ENCODE measurements around the gene ZNF101.
"Not testable (repeated sequence)": the region's sequence is repeated elsewhere in the genome, so short reads cannot be mapped to it uniquely, and the experiment has no call there.

ZNF101 gene

GRCh38 chr19:19686580-19686979, 17.9 kb downstream of the ZNF101 start:
- in situ Hi-C loops (cut with HindIII; ENCODE audit: low pct_ligation_motif_present, low sequenced_read_pairs), result no loop called here
- no peak overlapping the region for H3K27ac ChIP-seq
- H3K4me3 ChIP-seq (ENCODE audit: low read depth, low read length), result no peak overlapping the region
- no peaks in the 10 kb centered on the region for H3K36me3 ChIP-seq (replicated peaks)
- no peak for TF ChIP-seq CTCF (IDR thresholded peaks at IDR 0.05; ENCODE audit: low read depth, low read length, missing control alignments)
- no peaks in the 10 kb centered on the region for H3K27me3 ChIP-seq (replicated peaks)
- DNase-seq, result no peak

- in situ Hi-C loops (cut with HindIII; ENCODE audit: low pct_ligation_motif_present, low sequenced_read_pairs), result no loop called here
- TF ChIP-seq CTCF (IDR thresholded peaks at IDR 0.05; ENCODE audit: low read depth, low read length, missing control alignments), result no peak
- DNase-seq, result no peak
- Histone ChIP-seq H3K4me3 (ENCODE audit: low read depth, low read length) (no peak overlapping the region), H3K27ac (no peak overlapping the region), H3K36me3 (replicated peaks) (no peaks in the 10 kb centered on the region), H3K27me3 (replicated peaks) (no peaks in the 10 kb centered on the region)
Measured at GRCh38 chr19:19687090-19687489, 18.5 kb downstream of the ZNF101 start.

- DNase-seq; H3K27ac ChIP-seq; H3K27me3 ChIP-seq (replicated peaks); H3K36me3 ChIP-seq (replicated peaks); H3K4me3 ChIP-seq (ENCODE audit: low read depth, low read length); in situ Hi-C loops (cut with HindIII; ENCODE audit: low pct_ligation_motif_present, low sequenced_read_pairs): not testable (repeated sequence)
Measured at GRCh38 chr19:19689023-19689422, 20.4 kb downstream of the ZNF101 start.

- H3K27me3 ChIP-seq (replicated peaks), result no peaks in the 10 kb centered on the region
- DNase-seq, result no peak
- in situ Hi-C loops (cut with HindIII; ENCODE audit: low pct_ligation_motif_present, low sequenced_read_pairs), result no loop called here
- no peaks in the 10 kb centered on the region for H3K36me3 ChIP-seq (replicated peaks)
- no peak overlapping the region for H3K27ac ChIP-seq
- H3K4me3 ChIP-seq (ENCODE audit: low read depth, low read length), result no peak overlapping the region
- TF ChIP-seq CTCF (IDR thresholded peaks at IDR 0.05; ENCODE audit: low read depth, low read length, missing control alignments), result no peak
Measured at GRCh38 chr19:19691683-19692082, 23.0 kb downstream of the ZNF101 start.

- no peaks in the 10 kb centered on the region for H3K36me3 ChIP-seq (replicated peaks)
- no peak overlapping the region for H3K4me3 ChIP-seq (ENCODE audit: low read depth, low read length)
- in situ Hi-C loops (cut with HindIII; ENCODE audit: low pct_ligation_motif_present, low sequenced_read_pairs), result no loop called here
- no peaks in the 10 kb centered on the region for H3K27me3 ChIP-seq (replicated peaks)
- no peak overlapping the region for H3K27ac ChIP-seq
- DNase-seq, result no peak
- no peak for TF ChIP-seq CTCF (IDR thresholded peaks at IDR 0.05; ENCODE audit: low read depth, low read length, missing control alignments)
Measured at GRCh38 chr19:19696386-19696785, 27.7 kb downstream of the ZNF101 start.

- in situ Hi-C loops (cut with HindIII; ENCODE audit: low pct_ligation_motif_present, low sequenced_read_pairs), result no loop called here
- no peak overlapping the region for H3K4me3 ChIP-seq (ENCODE audit: low read depth, low read length)
- no peak for DNase-seq
- no peaks in the 10 kb centered on the region for H3K36me3 ChIP-seq (replicated peaks)
- TF ChIP-seq CTCF (IDR thresholded peaks at IDR 0.05; ENCODE audit: low read depth, low read length, missing control alignments), result no peak
- no peaks in the 10 kb centered on the region for H3K27me3 ChIP-seq (replicated peaks)
- no peak overlapping the region for H3K27ac ChIP-seq
Measured at GRCh38 chr19:19697589-19697988, 28.9 kb downstream of the ZNF101 start.

GRCh38 chr19:19700493-19700892, 31.9 kb downstream of the ZNF101 start:
- DNase-seq; H3K36me3 ChIP-seq (replicated peaks); H3K4me3 ChIP-seq (ENCODE audit: low read depth, low read length); H3K27me3 ChIP-seq (replicated peaks); in situ Hi-C loops (cut with HindIII; ENCODE audit: low pct_ligation_motif_present, low sequenced_read_pairs); H3K27ac ChIP-seq: not testable (repeated sequence)
